Neuronal stem cell (in vitro differentiated cells): ENCODE data around the gene EPHB4.

Source experiments
- DNase-seq: peaks from one replicate; pipeline ENCODE4 v3.0.0-alpha.2; 2013; ENCODE audit warnings: low spot score
- H2AFZ ChIP-seq: one replicate; pipeline ENCODE4 v1.6.1; 2013; ENCODE audit warnings: mild to moderate bottlenecking, low read length, inconsistent platforms
- H2AK5ac ChIP-seq: 2 replicates; pipeline ENCODE4 v1.6.1; 2013; ENCODE audit warnings: low read depth, mild to moderate bottlenecking, inconsistent platforms, low read length, moderate library complexity, mixed read lengths
- H2BK120ac ChIP-seq: 2 replicates; pipeline ENCODE4 v1.6.1; 2013; ENCODE audit warnings: low read depth, mild to moderate bottlenecking, inconsistent platforms, low read length, moderate library complexity, mixed read lengths
- H2BK12ac ChIP-seq: one replicate; pipeline ENCODE4 v1.6.1; 2013; ENCODE audit warnings: low read length, inconsistent platforms
- H2BK15ac ChIP-seq: 2 replicates; pipeline ENCODE4 v1.6.1; 2013; ENCODE audit warnings: mild to moderate bottlenecking, low read length, inconsistent platforms, mixed read lengths
- H2BK5ac ChIP-seq: one replicate; pipeline ENCODE4 v1.6.1; 2013; ENCODE audit warnings: inconsistent platforms, mild to moderate bottlenecking, low read length, moderate library complexity
- H3K14ac ChIP-seq: one replicate; pipeline ENCODE4 v1.6.1; 2013; ENCODE audit warnings: low read length, inconsistent platforms
- H3K18ac ChIP-seq: 2 replicates; pipeline ENCODE4 v1.6.1; 2013; ENCODE audit warnings: low read length, inconsistent platforms
- H3K23ac ChIP-seq: 2 replicates; pipeline ENCODE4 v1.6.1; 2013; ENCODE audit warnings: low read depth, mild to moderate bottlenecking, mixed read lengths, low read length, inconsistent platforms; ENCODE audit not compliant: poor library complexity
- H3K27ac ChIP-seq: replicated peaks from 3 replicates; pipeline ENCODE4 v1.5.1; 2013; ENCODE audit warnings: low read length, inconsistent platforms
- H3K27me3 ChIP-seq, 3 experiments: 2 replicates each; pipeline ENCODE4 v1.6.1; 2013; ENCODE audit warnings: low read length in 3 of 3, mild to moderate bottlenecking in 2 of 3, inconsistent platforms in 1 of 3, low read depth in 1 of 3, mixed read lengths in 1 of 3, moderate library complexity in 1 of 3; ENCODE audit not compliant: control insufficient read depth in 3 of 3, insufficient read depth in 3 of 3
- H3K36me3 ChIP-seq, 2 donors: replicated peaks in 1 of 2; 2 replicates each; pipeline ENCODE4 v1.6.1; 2013; ENCODE audit warnings: low read length in 2 of 2; ENCODE audit not compliant: control insufficient read depth in 2 of 2, insufficient read depth in 2 of 2
- H3K4ac ChIP-seq: 2 replicates; pipeline ENCODE4 v1.6.1; 2013; ENCODE audit warnings: inconsistent platforms, mild to moderate bottlenecking, low read length, moderate library complexity
- H3K4me1 ChIP-seq, 2 donors: 1 replicate in 1 of 2; 2 replicates in 1 of 2; pipeline ENCODE4 v1.6.1; 2013; ENCODE audit warnings: low read length in 2 of 2, low read depth in 1 of 2; ENCODE audit not compliant: control insufficient read depth in 2 of 2, insufficient read depth in 1 of 2
- H3K4me2 ChIP-seq: one replicate; pipeline ENCODE4 v1.6.1; 2013; ENCODE audit warnings: mild to moderate bottlenecking, low read length, inconsistent platforms; ENCODE audit not compliant: insufficient read depth, poor library complexity, severe bottlenecking
- H3K4me3 ChIP-seq, 2 donors: 2 replicates each; pipeline ENCODE4 v1.5.1; 2013; ENCODE audit warnings: low read length in 2 of 2, mild to moderate bottlenecking in 2 of 2, inconsistent platforms in 1 of 2, moderate library complexity in 1 of 2
- H3K79me1 ChIP-seq: one replicate; pipeline ENCODE4 v1.6.1; 2013; ENCODE audit warnings: low read depth, mild to moderate bottlenecking, inconsistent platforms, low read length, moderate library complexity
- H3K9ac ChIP-seq: one replicate; pipeline ENCODE4 v1.6.1; 2013; ENCODE audit warnings: mild to moderate bottlenecking, low read depth, low read length, inconsistent platforms; ENCODE audit not compliant: poor library complexity
- H3K9me3 ChIP-seq, 2 donors: replicated peaks in 1 of 2; 2 replicates each; pipeline versions ENCODE3 to v1.6.1; 2013; ENCODE audit warnings: low read length in 2 of 2, mild to moderate bottlenecking in 2 of 2, inconsistent platforms in 1 of 2, low read depth in 1 of 2, mixed read lengths in 1 of 2, moderate library complexity in 1 of 2; ENCODE audit not compliant: control insufficient read depth in 2 of 2, insufficient read depth in 1 of 2
- H4K8ac ChIP-seq: one replicate; pipeline ENCODE4 v1.6.1; 2013; ENCODE audit warnings: low read depth, mild to moderate bottlenecking, inconsistent platforms, low read length, moderate library complexity
- H4K91ac ChIP-seq: one replicate; pipeline ENCODE4 v1.6.1; 2013; ENCODE audit warnings: low read length, low read depth, mild to moderate bottlenecking, inconsistent platforms; ENCODE audit not compliant: poor library complexity
- WGBS, 2 donors: extraction: QIAGEN DNeasy Blood & Tissue Kit; methylation state at CpG; one replicate each; pipeline ENCODE4 v1.1.7; 2013; ENCODE audit warnings: missing lambda C conversion rate in 2 of 2, mixed read lengths in 1 of 2; ENCODE audit not compliant: insufficient read length in 2 of 2, insufficient replicate concordance in 1 of 2; ENCODE audit errors: extremely low coverage in 2 of 2; 5-methylcytosine and 5-hydroxymethylcytosine counted together

EPHB4 gene

GRCh38 chr7:100874300-100874576 is 46.9 kb upstream of the EPHB4 start:
- Histone ChIP-seq H3K23ac (peak overlapping the region; percentile 100), H2BK12ac (no peak overlapping the region), H3K79me1 (peaks cover 3% of the 10 kb centered on the region), H3K4ac (peak overlapping the region; percentile 98), H3K36me3 (peaks cover 33 to 80% of the 10 kb centered on the region in 2 donors), H3K27me3 (no peaks in the 10 kb centered on the region), H2AFZ (peak overlapping the region; percentile 87), H3K14ac (no peak overlapping the region), H3K9me3 (no peaks in the 10 kb centered on the region), H2BK120ac (no peak overlapping the region), H2AK5ac (peak overlapping the region; percentile 99), H3K4me2 (peak overlapping the region; percentile 69), H3K18ac (no peak overlapping the region), H2BK15ac (peak overlapping the region; percentile 15), H2BK5ac (no peak overlapping the region), H3K27ac (peak overlapping the region; percentile 98), H4K8ac (peak overlapping the region; percentile 29), H3K4me1 (peaks cover 10% of the 10 kb centered on the region in 2 donors), H4K91ac (no peak overlapping the region), H3K4me3 (peak overlapping the region; percentile 84 to 85), H3K9ac (peak overlapping the region; percentile 91)
- DNase-seq = no peak
- no CpG with 5 or more reads among the region's 8 CpGs for WGBS, 2 donors

GRCh38 chr7:100873599-100874299 is 46.4 kb upstream of the EPHB4 start:
- Histone ChIP-seq H4K8ac (peak overlapping the region; percentile 29), H3K27me3 (no peaks in the 10 kb centered on the region), H3K79me1 (peaks cover 6% of the 10 kb centered on the region), H2BK12ac (no peak overlapping the region), H2BK5ac (no peak overlapping the region), H2BK15ac (peak overlapping the region; percentile 15), H3K9ac (no peak overlapping the region), H3K4me1 (peaks cover 9 to 10% of the 10 kb centered on the region in 2 donors), H3K36me3 (peaks cover 33 to 80% of the 10 kb centered on the region in 2 donors), H3K4me3 (peak overlapping the region in 1 of 2 donors; percentile 85), H3K4me2 (peak overlapping the region; percentile 69), H2AK5ac (peak overlapping the region; percentile 99), H3K27ac (no peak overlapping the region), H2BK120ac (no peak overlapping the region), H3K9me3 (no peaks in the 10 kb centered on the region), H3K4ac (no peak overlapping the region), H3K23ac (no peak overlapping the region), H3K18ac (no peak overlapping the region), H3K14ac (no peak overlapping the region), H2AFZ (peak overlapping the region; percentile 87), H4K91ac (no peak overlapping the region)
- WGBS, 2 donors = no CpG with 5 or more reads among the region's 10 CpGs
- no peak for DNase-seq

- H3K4me2 ChIP-seq = peak overlapping the region; percentile 89
- H3K18ac ChIP-seq = peak overlapping the region; percentile 99
- peak overlapping the region; percentile 87 to 93 for H3K4me3 ChIP-seq
- H4K91ac ChIP-seq = no peak overlapping the region
- H2BK15ac ChIP-seq = peak overlapping the region; percentile 97
- H3K27me3 ChIP-seq = no peaks in the 10 kb centered on the region
- H2BK5ac ChIP-seq = peak overlapping the region; percentile 100
- H2BK120ac ChIP-seq = peak overlapping the region; percentile 67
- peak overlapping the region; percentile 100 for H3K14ac ChIP-seq
- peaks cover 15% of the 10 kb centered on the region for H3K79me1 ChIP-seq
- peak overlapping the region; percentile 93 for H3K9ac ChIP-seq
- peaks cover 11 to 13% of the 10 kb centered on the region in 2 donors for H3K4me1 ChIP-seq
- peak overlapping the region; percentile 2 for H2BK12ac ChIP-seq
- no peaks in the 10 kb centered on the region for H3K9me3 ChIP-seq
- H2AK5ac ChIP-seq = peak overlapping the region; percentile 100
- peak overlapping the region; percentile 95 for H3K4ac ChIP-seq
- no CpG with 5 or more reads among the region's 27 CpGs for WGBS, 2 donors
- DNase-seq = no peak
- no peak overlapping the region for H4K8ac ChIP-seq
- peak overlapping the region; percentile 99 for H2AFZ ChIP-seq
- peak overlapping the region; percentile 97 for H3K23ac ChIP-seq
- H3K27ac ChIP-seq = peak overlapping the region; percentile 33
- peaks cover 18 to 46% of the 10 kb centered on the region in 2 donors for H3K36me3 ChIP-seq
Observed at GRCh38 chr7:100867776-100868485, 40.6 kb upstream of the EPHB4 start.
